HuH-7 (cell line): ENCODE results near the gene AHDC1.
"Not testable (repeated sequence)": the region's sequence is repeated elsewhere in the genome, so short reads cannot be mapped to it uniquely, and the experiment has no call there.

ENCODE experiments used
- DNase-seq: peaks from one replicate; pipeline ENCODE4 v3.0.0; 2011; ENCODE audit warnings: low spot score

The AHDC1 gene

GRCh38 chr1:27603681-27604578 lies at the start of gene AHDC1:
Gene AHDC1 (minus strand): TSS chr1:27604144. CDS start chr1:27552115, 52,029 bp downstream.
- DNase-seq = peak; percentile 95

GRCh38 chr1:27652111-27652864 lies 48.3 kb upstream of the AHDC1 start:
- no peak for DNase-seq

DNA sequence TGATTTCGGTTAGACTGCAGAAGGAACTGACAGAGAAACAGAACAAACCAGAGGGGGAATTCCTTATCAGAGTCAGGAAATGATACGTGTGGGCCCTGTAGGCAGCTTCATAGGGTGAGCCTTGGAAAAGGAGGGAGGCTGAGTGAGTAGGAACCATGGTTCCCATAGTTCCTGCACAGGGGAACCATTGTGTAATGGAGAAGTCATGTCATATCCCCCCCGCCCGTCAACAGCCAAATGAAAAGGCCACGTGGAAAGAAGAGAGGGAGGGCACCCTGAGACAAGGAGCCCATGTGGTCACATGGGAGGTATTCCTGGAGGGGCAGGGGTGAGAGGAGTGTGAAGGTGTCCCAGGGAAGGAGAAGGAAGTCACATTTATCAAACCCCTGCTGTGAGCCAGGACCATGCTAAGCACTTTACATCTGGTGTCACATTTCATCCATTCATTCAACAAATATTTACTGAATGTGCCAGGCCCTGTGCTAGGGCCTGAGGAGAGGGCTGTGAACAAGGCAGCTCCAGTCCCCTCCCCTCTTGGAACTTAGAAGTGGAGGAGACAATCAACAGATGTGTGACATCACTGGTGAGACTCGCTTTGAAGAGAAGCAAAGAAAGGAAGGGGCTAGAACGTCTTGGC lies 46.7 kb upstream of the AHDC1 start:
- DNase-seq = no peak

- DNase-seq = no peak
These were observed 46.2 kb upstream of the AHDC1 start for GRCh38 chr1:27650171-27650538.

- DNase-seq = no peak
These were observed 45.3 kb upstream of the AHDC1 start for GRCh38 chr1:27649306-27649635.

- no peak for DNase-seq
These were observed 44.8 kb upstream of the AHDC1 start for GRCh38 chr1:27648602-27649305.

DNA sequence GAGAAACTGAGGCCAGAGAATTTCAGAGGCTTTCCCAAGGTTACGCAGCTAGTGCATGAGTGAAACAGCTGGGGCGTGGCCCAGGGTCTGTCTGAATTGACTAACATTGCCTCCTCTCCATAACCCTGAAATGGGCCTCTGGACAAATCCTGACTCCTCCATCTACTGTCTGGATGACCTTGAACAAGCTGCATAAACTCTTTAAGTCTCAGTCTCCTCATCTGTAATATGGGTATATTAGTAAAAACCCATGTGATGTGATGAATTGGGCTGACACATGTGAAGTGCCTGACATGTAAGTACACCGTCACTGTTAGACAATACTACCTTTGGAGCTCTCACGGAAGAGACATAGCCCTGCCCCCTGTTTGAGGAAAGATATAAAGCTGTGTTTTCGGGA lies 43.4 kb upstream of the AHDC1 start:
- no peak for DNase-seq

DNA sequence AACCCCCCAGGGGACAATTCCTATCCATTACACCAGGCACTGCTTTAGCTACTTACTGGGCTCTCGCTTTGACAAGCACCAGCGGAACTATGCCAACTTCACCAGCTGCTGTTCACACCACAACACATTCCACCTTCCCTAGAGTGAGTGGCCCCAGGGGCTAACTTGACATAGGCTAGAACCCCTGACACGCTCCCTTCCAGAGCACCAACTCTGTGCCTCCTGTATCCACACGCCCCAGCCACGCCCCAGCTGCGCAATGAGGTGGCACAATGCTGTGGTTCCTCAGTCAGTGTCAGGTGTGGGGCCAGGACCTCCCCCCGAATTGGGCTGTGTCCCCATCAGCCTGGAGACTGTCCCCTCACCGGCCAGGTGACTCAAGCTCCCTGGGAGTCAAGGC lies 42.7 kb upstream of the AHDC1 start:
- no peak for DNase-seq

DNA sequence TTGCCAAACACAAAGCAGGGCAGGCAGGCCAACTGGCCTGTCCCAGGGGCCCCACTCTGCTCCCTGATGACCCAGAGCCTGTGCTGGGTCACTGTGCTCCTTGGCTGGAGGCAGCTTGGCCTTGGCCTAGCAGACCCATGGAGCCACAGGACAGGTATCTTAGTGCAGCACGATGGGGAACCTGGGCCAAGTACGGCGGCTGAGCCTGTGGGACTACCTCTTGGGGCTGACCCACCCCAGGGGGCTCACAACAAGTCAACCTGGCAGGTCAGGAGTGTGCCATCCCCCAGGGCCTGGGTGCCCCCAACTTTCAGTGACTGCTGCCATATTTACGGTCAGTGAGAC lies 41.1 kb upstream of the AHDC1 start:
- no peak for DNase-seq

- no peak for DNase-seq
These were observed 40.6 kb upstream of the AHDC1 start for GRCh38 chr1:27644369-27645070.

GRCh38 chr1:27643600-27644368 lies 39.8 kb upstream of the AHDC1 start:
- peak; percentile 69 for DNase-seq

- DNase-seq = not testable (repeated sequence)
These were observed 36.6 kb upstream of the AHDC1 start for GRCh38 chr1:27640514-27640913.

GRCh38 chr1:27638805-27639204 lies 34.9 kb upstream of the AHDC1 start:
- no peak for DNase-seq

DNA sequence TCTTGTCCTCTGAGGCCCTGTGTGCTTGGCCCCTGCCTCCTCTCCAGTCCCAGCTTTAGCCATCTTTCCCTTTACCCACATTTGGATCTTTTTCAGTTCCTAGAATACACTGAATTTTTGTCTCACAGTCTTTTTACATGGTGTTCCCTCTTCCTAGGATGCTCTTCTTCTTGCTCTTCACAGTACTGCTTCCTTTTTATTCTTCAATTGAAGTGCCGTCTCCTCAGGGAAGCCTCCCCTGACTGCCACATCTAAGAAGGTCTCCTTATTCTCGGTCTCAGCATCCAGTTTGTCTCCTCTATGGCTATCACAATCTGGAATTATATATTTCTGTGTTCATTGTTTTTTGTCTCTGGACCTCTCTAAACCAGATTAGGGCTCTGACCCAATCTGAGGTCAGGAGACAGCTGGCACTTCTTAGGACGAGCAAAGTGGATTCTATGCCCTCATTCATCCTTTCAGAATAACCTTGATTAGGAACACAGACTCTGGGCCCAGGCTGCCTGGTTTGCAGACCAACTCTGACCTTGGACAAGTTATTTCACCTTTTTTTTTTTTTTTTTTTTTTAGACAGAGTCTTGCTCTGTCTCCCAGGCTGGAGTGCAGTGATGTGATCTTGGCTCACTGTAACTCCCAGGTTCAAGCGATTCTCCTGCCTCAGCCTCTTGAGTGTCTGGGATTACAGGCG lies 34.2 kb upstream of the AHDC1 start:
- no peak for DNase-seq

DNA sequence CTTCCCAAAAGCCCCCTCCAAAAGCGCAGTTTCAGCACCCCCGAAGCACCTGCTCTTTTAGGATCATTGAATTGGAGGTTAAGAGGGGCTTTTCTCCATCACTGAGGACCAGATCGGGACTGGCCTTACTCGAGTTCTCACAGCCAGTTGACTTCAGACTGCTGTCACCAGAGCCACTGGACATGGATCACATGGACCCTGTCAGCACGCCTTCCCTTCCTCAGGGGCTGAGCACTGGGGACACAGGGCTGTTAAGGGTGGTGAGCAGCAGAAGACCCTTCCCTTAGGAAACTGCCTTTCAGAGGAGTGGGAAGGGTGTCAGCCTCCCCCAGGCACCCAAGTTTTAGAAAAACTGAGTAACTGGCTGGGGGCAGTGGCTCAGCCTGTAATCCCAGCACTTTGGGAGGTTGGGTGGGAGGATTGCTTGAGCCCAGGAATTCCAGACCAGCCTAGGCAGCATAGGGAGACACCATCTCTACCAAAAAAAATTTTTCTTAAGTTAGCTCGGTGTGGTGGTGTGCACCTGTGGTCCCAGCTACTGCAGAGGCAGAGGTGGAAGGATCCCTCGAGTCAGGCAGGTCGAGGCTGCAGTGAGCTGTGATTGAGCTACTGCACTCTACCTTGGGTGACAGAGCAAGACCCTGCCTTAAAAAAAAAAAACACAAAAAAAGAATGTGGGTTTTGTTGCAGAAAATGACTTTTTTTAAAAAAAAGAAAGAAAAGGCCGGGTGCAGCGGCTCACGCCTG lies 31.6 kb upstream of the AHDC1 start:
- no peak for DNase-seq

GRCh38 chr1:27634985-27635367 lies 31.0 kb upstream of the AHDC1 start, which contains the start of gene FGR:
Gene FGR (minus strand): TSS chr1:27635185. CDS start chr1:27623916, 11,269 bp downstream.
- no peak for DNase-seq

DNA sequence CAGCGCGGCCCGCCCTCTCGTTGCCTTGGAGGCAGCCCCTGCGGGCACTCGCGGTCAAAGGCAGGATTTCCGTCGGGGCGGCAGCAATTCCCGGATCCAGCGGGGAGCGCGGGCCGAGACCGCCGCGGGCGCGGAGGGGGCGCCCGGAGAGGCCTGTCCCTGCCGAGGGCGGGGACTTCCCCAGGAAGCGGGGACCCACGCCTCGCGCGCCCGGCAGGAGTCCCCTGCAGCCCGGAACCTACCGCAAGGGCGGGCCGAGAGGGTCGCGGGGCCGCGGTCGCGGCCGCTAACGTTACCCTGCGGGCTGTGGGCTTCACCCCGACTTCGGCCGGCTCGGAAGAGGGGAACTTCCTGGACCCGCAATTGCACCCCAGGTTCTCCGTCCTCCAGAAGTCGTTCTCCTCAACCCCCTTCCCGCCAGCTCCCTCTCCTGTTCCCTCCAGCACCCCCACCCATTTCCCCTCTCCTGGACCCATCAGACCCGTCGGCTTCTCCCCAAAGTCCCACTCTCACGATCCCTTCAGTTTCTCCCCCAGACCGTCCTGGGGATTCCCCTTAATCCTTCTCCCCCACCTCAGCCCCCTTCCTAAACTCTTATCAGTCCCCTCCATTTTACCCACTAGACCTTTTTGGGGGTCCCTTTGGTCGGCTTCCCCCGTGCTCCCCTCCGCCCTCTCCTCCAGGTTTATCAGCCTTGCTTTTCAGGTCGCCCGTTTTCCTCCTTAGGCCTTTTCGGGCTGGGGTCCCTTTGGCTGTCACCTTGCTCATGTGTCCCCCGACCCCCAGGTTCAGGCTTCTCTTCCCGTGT lies 30.4 kb upstream of the AHDC1 start:
- no peak for DNase-seq

- no peak for DNase-seq
These were observed 29.8 kb upstream of the AHDC1 start for GRCh38 chr1:27633640-27634176.

DNA sequence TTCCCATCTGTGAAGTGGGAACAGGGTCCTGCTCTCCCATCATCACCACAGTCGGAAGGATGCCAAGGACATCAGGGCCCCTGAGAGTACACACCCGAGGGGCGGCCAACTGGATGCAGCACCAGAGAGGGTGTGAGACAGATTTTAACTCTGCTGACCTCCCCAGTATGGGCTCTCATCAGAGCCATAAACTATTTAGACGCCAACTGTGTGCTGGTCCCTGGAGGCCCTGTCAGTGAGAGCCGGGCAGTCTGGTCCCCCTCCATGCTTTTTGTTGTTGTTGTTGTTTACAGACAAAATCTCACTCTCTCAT lies 29.3 kb upstream of the AHDC1 start:
- no peak for DNase-seq
